ENCODE measurements around the gene SSNA1. TPM values are rescaled to one million over a fixed set of nuclear protein-coding genes. Genes with fewer than 3 reads are reported as not detected.

The SSNA1 gene
- polyA plus RNA-seq, 1 donor from 2014 or later: 170 TPM

GRCh38 chr9:137149942-137150616 is 38.4 kb upstream of the SSNA1 start:
- no peaks in the 10 kb centered on the region for H3K79me2 ChIP-seq (replicated peaks; ENCODE audit: insufficient read depth, low read length)
- H3K27ac ChIP-seq (ENCODE audit: low read length): no peak overlapping the region
- H3K4me2 ChIP-seq (ENCODE audit: low read length): no peak overlapping the region
- H4K20me1 ChIP-seq (ENCODE audit: insufficient read depth): no peaks in the 10 kb centered on the region
- H3K9me3 ChIP-seq (ENCODE audit: low read length): no peaks in the 10 kb centered on the region
- no peak overlapping the region for H2AFZ ChIP-seq (ENCODE audit: low read depth, low read length)
- H3K36me3 ChIP-seq (ENCODE audit: insufficient read depth, low read length): no peaks in the 10 kb centered on the region
- no peak for TF ChIP-seq RAD21 (conservative IDR thresholded peaks at IDR 0.05)
- no peak for TF ChIP-seq EP300 (conservative IDR thresholded peaks at IDR 0.05; ENCODE audit: poor library complexity, severe bottlenecking)
- TF ChIP-seq REST (IDR thresholded peaks at IDR 0.05; ENCODE audit: borderline replicate concordance): no peak
- TF ChIP-seq CTCF (IDR thresholded peaks at IDR 0.05; ENCODE audit: poor library complexity, severe bottlenecking): no peak
- TF ChIP-seq MXI1 (conservative IDR thresholded peaks at IDR 0.05; ENCODE audit: poor library complexity, severe bottlenecking): no peak
- TF ChIP-seq TAF1 (IDR thresholded peaks at IDR 0.05; ENCODE audit: low read depth): no peak
- TF ChIP-seq SMC3 (conservative IDR thresholded peaks at IDR 0.05; ENCODE audit: poor library complexity): no peak
- no peak for TF ChIP-seq EZH2 (IDR thresholded peaks at IDR 0.05; ENCODE audit: borderline replicate concordance, insufficient read depth, low read length, poor library complexity, severe bottlenecking)
- TF ChIP-seq POLR2AphosphoS5 (IDR thresholded peaks at IDR 0.05): no peak
- no peaks in the 10 kb centered on the region for H3F3A ChIP-seq (ENCODE audit: insufficient read depth, low read length, poor library complexity, severe bottlenecking)
- H3K9ac ChIP-seq (ENCODE audit: low read length): no peak overlapping the region
- no peak overlapping the region for H3K4me3 ChIP-seq (ENCODE audit: low read length)
- peaks cover under 1% of the 10 kb centered on the region for H3K27me3 ChIP-seq (ENCODE audit: insufficient read depth, low read depth, low read length)
- no peaks in the 10 kb centered on the region for H3K9me2 ChIP-seq (ENCODE audit: insufficient read depth, low read length)

DNA sequence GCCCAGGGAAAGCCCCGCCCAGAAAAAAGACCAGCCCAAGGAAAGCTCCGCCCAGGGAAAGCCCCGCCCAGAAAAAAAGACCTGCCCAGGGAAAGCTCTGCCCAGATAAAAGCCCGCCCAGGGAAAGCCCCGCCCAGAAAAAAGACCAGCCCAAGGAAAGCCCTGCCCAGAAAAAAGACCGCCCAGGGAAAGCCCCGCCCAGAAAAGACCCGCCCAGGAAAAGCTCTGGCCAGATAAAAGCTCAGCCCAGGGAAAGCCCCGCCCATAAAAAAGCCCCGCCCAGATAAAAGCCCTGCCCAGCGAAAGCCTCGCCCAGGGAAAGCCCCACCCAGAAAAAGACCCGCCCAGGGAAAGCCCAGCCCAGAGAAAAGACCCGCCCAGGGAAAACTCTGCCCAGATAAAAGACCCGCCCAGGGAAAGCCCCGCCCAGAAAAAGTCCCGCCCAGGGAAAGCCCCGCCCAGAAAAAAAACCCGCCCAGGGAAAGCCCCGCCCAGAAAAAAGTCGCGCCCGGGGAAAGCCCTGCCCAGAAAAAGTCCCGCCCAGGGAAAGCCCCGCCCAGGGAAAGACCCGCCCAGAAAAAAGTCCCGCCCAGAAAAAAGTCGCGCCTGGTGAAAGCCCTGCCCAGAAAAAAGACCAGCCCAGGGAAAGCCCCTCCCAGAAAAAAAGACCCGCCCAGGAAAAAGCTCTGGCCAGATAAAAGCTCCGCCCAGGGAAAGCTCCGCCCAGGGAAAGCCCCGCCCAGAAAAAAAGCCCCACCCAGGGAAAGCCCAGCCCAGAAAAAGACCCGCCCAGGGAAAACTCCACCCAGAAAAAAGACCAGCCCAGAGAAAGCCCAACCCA is 37.6 kb upstream of the SSNA1 start:
- Histone ChIP-seq H3K9me2 (ENCODE audit: insufficient read depth, low read length) (no peaks in the 10 kb centered on the region), H3F3A (ENCODE audit: insufficient read depth, low read length, poor library complexity, severe bottlenecking) (no peaks in the 10 kb centered on the region), H3K4me2 (ENCODE audit: low read length) (no peak overlapping the region), H3K36me3 (ENCODE audit: insufficient read depth, low read length) (no peaks in the 10 kb centered on the region), H3K9me3 (ENCODE audit: low read length) (no peaks in the 10 kb centered on the region), H3K27ac (ENCODE audit: low read length) (no peak overlapping the region), H4K20me1 (ENCODE audit: insufficient read depth) (no peaks in the 10 kb centered on the region), H3K9ac (ENCODE audit: low read length) (no peak overlapping the region), H2AFZ (ENCODE audit: low read depth, low read length) (no peak overlapping the region), H3K27me3 (ENCODE audit: insufficient read depth, low read depth, low read length) (peaks cover 8% of the 10 kb centered on the region), H3K79me2 (replicated peaks; ENCODE audit: insufficient read depth, low read length) (no peaks in the 10 kb centered on the region), H3K4me3 (ENCODE audit: low read length) (no peak overlapping the region)
- no peak for TF ChIP-seq TAF1 (IDR thresholded peaks at IDR 0.05; ENCODE audit: low read depth)
- TF ChIP-seq REST (IDR thresholded peaks at IDR 0.05; ENCODE audit: borderline replicate concordance): no peak
- TF ChIP-seq RAD21 (conservative IDR thresholded peaks at IDR 0.05): no peak
- TF ChIP-seq EZH2 (IDR thresholded peaks at IDR 0.05; ENCODE audit: borderline replicate concordance, insufficient read depth, low read length, poor library complexity, severe bottlenecking): no peak
- no peak for TF ChIP-seq SMC3 (conservative IDR thresholded peaks at IDR 0.05; ENCODE audit: poor library complexity)
- TF ChIP-seq MXI1 (conservative IDR thresholded peaks at IDR 0.05; ENCODE audit: poor library complexity, severe bottlenecking): no peak
- TF ChIP-seq POLR2AphosphoS5 (IDR thresholded peaks at IDR 0.05): no peak
- TF ChIP-seq EP300 (conservative IDR thresholded peaks at IDR 0.05; ENCODE audit: poor library complexity, severe bottlenecking): no peak
- no peak for TF ChIP-seq CTCF (IDR thresholded peaks at IDR 0.05; ENCODE audit: poor library complexity, severe bottlenecking)

Data from neural cell (in vitro differentiated cells).